Right lobe of liver (tissue), 6 donors: Measurements from ENCODE around the gene FNDC3A. TPM values are rescaled to one million over a fixed set of nuclear protein-coding genes. Genes with fewer than 3 reads are reported as not detected.
"Not testable (repeated sequence)": the region's sequence is repeated elsewhere in the genome, so short reads cannot be mapped to it uniquely, and the experiment has no call there.

Source experiments
- ATAC-seq, 4 donors: fragments of 200-7000 bp; cut with Tn5 transposase; one replicate each; pipeline ENCODE4 v1.9.1; 2020; ENCODE audit warnings: mild to moderate bottlenecking in 4 of 4, moderate library complexity in 4 of 4
- DNase-seq, 3 donors: peaks; one replicate each; pipeline ENCODE4 v3.0.0-alpha.2; 2020
- H3K27ac ChIP-seq, 3 donors: fragments of 200-600 bp; one replicate each; pipeline ENCODE4 v1.8.0; 2022
- H3K27me3 ChIP-seq, 2 donors: fragments of 200-600 bp; one replicate each; pipeline ENCODE4 v1.8.0; 2022
- H3K36me3 ChIP-seq, 4 donors: fragments of 200-600 bp; sonication (generic) in 1 of 4; one replicate each; pipeline versions ENCODE4 v1.5.1 to v1.8.0; 2017 to 2022; ENCODE audit warnings: control low read depth in 1 of 4
- H3K4me1 ChIP-seq, 4 donors: fragments of 200-600 bp; sonication (generic) in 1 of 4; one replicate each; pipeline versions ENCODE4 v1.5.1 to v1.8.0; 2017 to 2022; ENCODE audit warnings: control low read depth in 1 of 4
- H3K4me3 ChIP-seq, 3 donors: fragments of 200-600 bp; one replicate each; pipeline ENCODE4 v1.8.0; 2022
- H3K9me3 ChIP-seq, 4 donors: fragments of 200-600 bp; sonication (generic) in 1 of 4; one replicate each; pipeline versions ENCODE4 v1.5.1 to v1.8.0; 2017 to 2022; ENCODE audit warnings: control low read depth in 1 of 4
- POLR2A ChIP-seq: fragments of 450-650 bp; IDR thresholded peaks from one replicate; pipeline ENCODE4 v1.6.1; 2017; ENCODE audit warnings: antibody characterized with exemption, mild to moderate bottlenecking
- WGBS: methylation state at CpG from one replicate; pipeline ENCODE4 v1.1.6; 2018; ENCODE audit warnings: low coverage, low lambda C conversion rate; ENCODE audit not compliant: insufficient coverage; ENCODE audit errors: missing lambda C conversion rate; 5-methylcytosine and 5-hydroxymethylcytosine counted together
- intact Hi-C, 2 donors: fragments of 100-400 bp; cut with DNase I; formaldehyde crosslinking; loops; one replicate each; pipeline versions ENCODE4 v1.11.2 to v1.14.1; 2022
- total RNA-seq, 6 experiments: library from RNA; depleted of rRNA in 2 of 6; stranded (reverse); fragments of >200 nt in 2 of 6; fragmentation: NEBNext Ultra II Directional in 3 of 6; extraction: Animal tissue kit (Norgen Biotek cat#: 25700) in 3 of 6; gene quantifications; one replicate each; pipeline versions ENCODE4 v1.1.0 to v1.2.4, GENCODE V29; 2016 to 2023
- TF ChIP-seq, protein P1 (sequence below), 4 donors: fragments of 200-600 bp in 3 of 4; fragments of 450-650 bp in 1 of 4; IDR thresholded peaks; one replicate each; pipeline versions ENCODE4 v1.5.1 to v1.8.0; 2016 to 2022; ENCODE audit warnings: antibody characterized with exemption in 4 of 4, mild to moderate bottlenecking in 2 of 4
- donor health status: DM: no; HTN: yes; CAD: no.
- donor health status: DM: no; HTN: no; CAD: no.
- donor health status: DM: no; HTN: no; CAD: no.
- donor health status: DM: no; HTN: yes; CAD: no.
- donor health status: DM: no; HTN: yes; CAD: no.

FNDC3A gene
- total RNA-seq, 6 experiments from 2014 or later = 43.4 to 53.2 (median 47.9) TPM

- peaks cover 0 to 32% (median 7%) of the 10 kb centered on the region in 4 donors for H3K4me1 ChIP-seq
- TF ChIP-seq, protein P1, sequence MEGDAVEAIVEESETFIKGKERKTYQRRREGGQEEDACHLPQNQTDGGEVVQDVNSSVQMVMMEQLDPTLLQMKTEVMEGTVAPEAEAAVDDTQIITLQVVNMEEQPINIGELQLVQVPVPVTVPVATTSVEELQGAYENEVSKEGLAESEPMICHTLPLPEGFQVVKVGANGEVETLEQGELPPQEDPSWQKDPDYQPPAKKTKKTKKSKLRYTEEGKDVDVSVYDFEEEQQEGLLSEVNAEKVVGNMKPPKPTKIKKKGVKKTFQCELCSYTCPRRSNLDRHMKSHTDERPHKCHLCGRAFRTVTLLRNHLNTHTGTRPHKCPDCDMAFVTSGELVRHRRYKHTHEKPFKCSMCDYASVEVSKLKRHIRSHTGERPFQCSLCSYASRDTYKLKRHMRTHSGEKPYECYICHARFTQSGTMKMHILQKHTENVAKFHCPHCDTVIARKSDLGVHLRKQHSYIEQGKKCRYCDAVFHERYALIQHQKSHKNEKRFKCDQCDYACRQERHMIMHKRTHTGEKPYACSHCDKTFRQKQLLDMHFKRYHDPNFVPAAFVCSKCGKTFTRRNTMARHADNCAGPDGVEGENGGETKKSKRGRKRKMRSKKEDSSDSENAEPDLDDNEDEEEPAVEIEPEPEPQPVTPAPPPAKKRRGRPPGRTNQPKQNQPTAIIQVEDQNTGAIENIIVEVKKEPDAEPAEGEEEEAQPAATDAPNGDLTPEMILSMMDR (IDR thresholded peaks at IDR 0.05) = no peak
- TF ChIP-seq POLR2A = no peak
- peak overlapping the region; percentile 40 to 59 (median 54) for H3K4me3 ChIP-seq
- no peaks in the 10 kb centered on the region for H3K9me3 ChIP-seq
- ATAC-seq (peak; percentile 34 to 48 (median 42)), DNase-seq (no peak)
- peak overlapping the region; percentile 22 to 67 (median 59) for H3K27ac ChIP-seq
- intact Hi-C loops = no loop called here
- H3K36me3 ChIP-seq = peaks cover 0 to 12% (median 0%) of the 10 kb centered on the region in 4 donors
- H3K27me3 ChIP-seq = no peaks in the 10 kb centered on the region
Observed at GRCh38 chr13:49110913-49111170, 135.1 kb downstream of the FNDC3A start.

GRCh38 chr13:49112782-49113525 is 137.2 kb downstream of the FNDC3A start:
- ATAC-seq = peak in 3 of 4 donors; percentile 27 to 43 (median 40)
- no peak overlapping the region for H3K27ac ChIP-seq
- peaks cover 0 to 32% (median 7%) of the 10 kb centered on the region in 4 donors for H3K4me1 ChIP-seq
- H3K4me3 ChIP-seq = peak overlapping the region in 1 of 3 donors; percentile 54
- H3K9me3 ChIP-seq = no peaks in the 10 kb centered on the region
- TF ChIP-seq, protein P1 (IDR thresholded peaks at IDR 0.05) = no peak
- TF ChIP-seq POLR2A = no peak
- 35% methylated on average over 5 of the region's 5 CpGs for WGBS
- H3K36me3 ChIP-seq = peaks cover 0 to 30% (median 2%) of the 10 kb centered on the region in 4 donors
- intact Hi-C loops = no loop called here
- DNase-seq = no peak
- H3K27me3 ChIP-seq = no peaks in the 10 kb centered on the region

DNA sequence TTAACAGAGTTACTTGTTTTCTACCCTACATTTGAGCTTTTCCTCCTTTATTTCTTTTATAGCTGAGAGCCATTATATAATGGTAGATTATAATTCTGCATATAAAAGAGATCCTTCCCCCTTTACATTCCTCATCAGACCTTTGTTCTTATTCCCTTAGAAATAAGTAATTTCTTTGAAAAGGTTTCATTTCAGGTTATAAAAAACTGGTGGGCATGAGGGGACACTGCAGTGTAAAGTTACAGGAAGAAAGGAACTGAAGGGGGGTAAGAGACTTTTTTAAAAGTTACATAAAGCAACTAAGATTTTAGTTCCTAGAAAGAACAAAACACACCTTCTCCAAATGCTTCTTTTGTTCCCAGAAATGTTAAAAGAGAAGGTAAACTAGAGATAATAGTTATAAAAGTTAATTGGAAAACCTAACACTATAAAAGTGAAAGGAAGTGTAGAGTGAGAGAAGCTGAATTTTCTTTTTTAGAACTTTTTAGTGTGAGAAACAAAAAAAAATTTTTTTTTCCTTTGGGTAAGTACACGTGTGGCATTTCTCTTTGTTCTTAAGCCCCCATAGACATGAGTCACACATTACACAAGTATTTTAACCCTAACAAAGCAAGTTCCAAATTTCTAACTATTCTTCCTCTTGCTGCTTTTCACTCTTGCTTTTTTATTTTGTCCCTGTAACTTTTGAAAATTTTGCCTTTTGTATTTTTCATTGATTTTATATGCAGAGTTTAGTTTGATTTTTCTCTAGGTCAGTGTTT is 138.0 kb downstream of the FNDC3A start:
- DNase-seq = no peak
- WGBS = 10% methylated on average over 1 of the region's 1 CpG
- peak overlapping the region in 1 of 3 donors; percentile 12 for H3K27ac ChIP-seq

GRCh38 chr13:49116873-49117272 is 141.2 kb downstream of the FNDC3A start:
- 74% methylated on average over 2 of the region's 2 CpGs for WGBS
- no peak for ATAC-seq

More for the DNA sequence above, 138.0 kb downstream of the FNDC3A start:
- Histone ChIP-seq H3K36me3 (peaks cover 0 to 37% (median 2%) of the 10 kb centered on the region in 4 donors), H3K4me3 (no peak overlapping the region), H3K9me3 (no peaks in the 10 kb centered on the region), H3K27me3 (no peaks in the 10 kb centered on the region), H3K4me1 (peaks cover 0 to 32% (median 7%) of the 10 kb centered on the region in 4 donors)
- intact Hi-C loops = no loop called here
- ATAC-seq = peak in 1 of 4 donors; percentile 23
- no peak for TF ChIP-seq POLR2A
- TF ChIP-seq, protein P1 (IDR thresholded peaks at IDR 0.05) = no peak

DNA sequence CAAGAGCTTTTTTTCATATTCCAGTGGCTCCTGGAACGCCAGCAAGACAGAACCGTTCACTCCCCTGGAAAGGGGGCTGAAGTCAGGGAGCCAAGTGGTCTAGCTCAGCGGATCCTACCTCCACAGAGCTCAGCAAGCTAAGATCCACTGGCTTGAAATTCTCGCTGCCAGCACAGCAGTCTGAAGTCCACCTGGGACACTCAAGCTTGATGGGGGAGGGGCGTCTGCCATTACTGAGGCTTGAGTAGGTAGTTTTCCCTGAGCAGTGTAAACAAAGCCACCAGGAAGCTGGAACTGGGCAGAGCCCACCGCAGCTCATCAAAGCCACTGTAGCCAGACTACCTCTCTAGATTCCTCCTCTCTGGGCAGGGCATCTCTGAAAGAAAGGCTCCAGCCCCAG is 142.7 kb downstream of the FNDC3A start:
- no CpG with 5 or more reads among the region's 6 CpGs for WGBS
- H3K4me3 ChIP-seq, ATAC-seq, H3K27ac ChIP-seq, H3K9me3 ChIP-seq, intact Hi-C loops, H3K27me3 ChIP-seq, H3K4me1 ChIP-seq, DNase-seq: not testable (repeated sequence)
- peaks cover 0 to 47% (median 3%) of the 10 kb centered on the region in 4 donors for H3K36me3 ChIP-seq

More at GRCh38 chr13:49116873-49117272, 141.2 kb downstream of the FNDC3A start:
- Histone ChIP-seq H3K36me3 (peaks cover 0 to 47% (median 3%) of the 10 kb centered on the region in 4 donors), H3K4me3 (no peak overlapping the region), H3K4me1 (peaks cover 0 to 22% (median 7%) of the 10 kb centered on the region in 4 donors), H3K27me3 (no peaks in the 10 kb centered on the region), H3K27ac (no peak overlapping the region), H3K9me3 (no peaks in the 10 kb centered on the region)
- TF ChIP-seq, protein P1 (IDR thresholded peaks at IDR 0.05) = no peak
- no peak for TF ChIP-seq POLR2A
- no peak for DNase-seq
- intact Hi-C loops = no loop called here
